Mesenchymal stem cell (in vitro differentiated cells and primary cell): Measurements from ENCODE around the gene CERS6.
"Not testable (repeated sequence)": the region's sequence is repeated elsewhere in the genome, so short reads cannot be mapped to it uniquely, and the experiment has no call there.

Source experiments
- DNase-seq: peaks from one replicate; pipeline ENCODE4 v3.0.0-alpha.2; 2013
- H2AFZ ChIP-seq: one replicate; pipeline ENCODE4 v1.6.1; 2013; ENCODE audit warnings: low read depth, mild to moderate bottlenecking, control low read depth, inconsistent platforms, low read length, moderate library complexity
- H2AK5ac ChIP-seq: 2 replicates; pipeline ENCODE4 v1.6.1; 2013; ENCODE audit warnings: low read length, moderate library complexity, mild to moderate bottlenecking, inconsistent platforms; ENCODE audit not compliant: severe bottlenecking
- H2BK120ac ChIP-seq: one replicate; pipeline ENCODE4 v1.6.1; 2013; ENCODE audit warnings: low read depth, mild to moderate bottlenecking, inconsistent platforms, low read length, moderate library complexity
- H2BK12ac ChIP-seq, 2 experiments: one replicate each; pipeline ENCODE4 v1.6.1; 2013; ENCODE audit warnings: inconsistent platforms in 2 of 2, low read length in 2 of 2, mild to moderate bottlenecking in 2 of 2, moderate library complexity in 2 of 2, control low read depth in 1 of 2
- H2BK15ac ChIP-seq: one replicate; pipeline ENCODE4 v1.6.1; 2013; ENCODE audit warnings: mild to moderate bottlenecking, low read depth, inconsistent platforms; ENCODE audit not compliant: poor library complexity, severe bottlenecking
- H2BK5ac ChIP-seq: 2 replicates; pipeline ENCODE4 v1.6.1; 2013; ENCODE audit warnings: low read depth, mild to moderate bottlenecking, low read length, control low read depth, inconsistent platforms; ENCODE audit not compliant: poor library complexity, severe bottlenecking
- H3K14ac ChIP-seq, 2 experiments: one replicate each; pipeline ENCODE4 v1.6.1; 2013; ENCODE audit warnings: inconsistent platforms in 2 of 2, low read length in 2 of 2, control low read depth in 1 of 2, mild to moderate bottlenecking in 1 of 2, moderate library complexity in 1 of 2
- H3K18ac ChIP-seq, 2 experiments: one replicate each; pipeline ENCODE4 v1.6.1; 2013; ENCODE audit warnings: inconsistent platforms in 2 of 2, low read length in 2 of 2, control low read depth in 1 of 2, low read depth in 1 of 2, mild to moderate bottlenecking in 1 of 2
- H3K23ac ChIP-seq, 2 experiments: one replicate each; pipeline ENCODE4 v1.6.1; 2013; ENCODE audit warnings: inconsistent platforms in 2 of 2, low read length in 2 of 2, mild to moderate bottlenecking in 2 of 2, moderate library complexity in 2 of 2, control low read depth in 1 of 2
- H3K27ac ChIP-seq: 2 replicates; pipeline ENCODE4 v1.5.1; 2013; ENCODE audit warnings: mild to moderate bottlenecking, moderate library complexity, low read length, control low read depth, inconsistent platforms; ENCODE audit not compliant: poor library complexity, severe bottlenecking
- H3K27me3 ChIP-seq, 2 experiments: 2 replicates each; pipeline versions ENCODE4 v1.6.1 to v1.7.0; 2013; ENCODE audit warnings: low read length in 2 of 2, mild to moderate bottlenecking in 2 of 2, moderate library complexity in 2 of 2, control low read depth in 1 of 2, inconsistent platforms in 1 of 2; ENCODE audit not compliant: control insufficient read depth in 1 of 2, insufficient read depth in 1 of 2
- H3K36me3 ChIP-seq, 2 experiments: 2 replicates each; pipeline versions ENCODE4 v1.6.1 to v1.7.0; 2013; ENCODE audit warnings: low read length in 2 of 2, control low read depth in 1 of 2, inconsistent platforms in 1 of 2, low read depth in 1 of 2, mild to moderate bottlenecking in 1 of 2; ENCODE audit not compliant: insufficient read depth in 2 of 2, control insufficient read depth in 1 of 2
- H3K4ac ChIP-seq, 2 experiments: one replicate each; pipeline ENCODE4 v1.6.1; 2013; ENCODE audit warnings: inconsistent platforms in 2 of 2, low read length in 2 of 2, mild to moderate bottlenecking in 2 of 2, moderate library complexity in 2 of 2, control low read depth in 1 of 2, low read depth in 1 of 2
- H3K4me1 ChIP-seq: 2 replicates; pipeline ENCODE4 v1.6.1; 2013; ENCODE audit warnings: low read depth, low read length, control low read depth; ENCODE audit not compliant: control insufficient read depth, insufficient read depth
- H3K4me2 ChIP-seq: 2 replicates; pipeline ENCODE4 v1.6.1; 2013; ENCODE audit warnings: low read length, mild to moderate bottlenecking, inconsistent platforms; ENCODE audit not compliant: poor library complexity, severe bottlenecking
- H3K4me3 ChIP-seq, 2 experiments: 2 replicates each; pipeline versions ENCODE4 v1.5.1 to v1.7.0; 2013; ENCODE audit warnings: low read length in 2 of 2, mild to moderate bottlenecking in 2 of 2, control low read depth in 1 of 2, low read depth in 1 of 2; ENCODE audit not compliant: insufficient read depth in 1 of 2
- H3K79me1 ChIP-seq: replicated peaks from 2 replicates; pipeline ENCODE4 v1.6.1; 2013; ENCODE audit warnings: mild to moderate bottlenecking, control low read depth, low read length, inconsistent platforms; ENCODE audit not compliant: poor library complexity, severe bottlenecking
- H3K9ac ChIP-seq: 2 replicates; pipeline ENCODE4 v1.7.0; 2013; ENCODE audit warnings: mild to moderate bottlenecking, low read length, moderate library complexity
- H3K9me3 ChIP-seq: 2 replicates; pipeline ENCODE4 v1.7.0; 2013; ENCODE audit warnings: mild to moderate bottlenecking, low read length; ENCODE audit not compliant: control insufficient read depth
- H4K8ac ChIP-seq: one replicate; pipeline ENCODE4 v1.6.1; 2013; ENCODE audit warnings: inconsistent platforms, mild to moderate bottlenecking, low read length, moderate library complexity
- H4K91ac ChIP-seq: one replicate; pipeline ENCODE4 v1.6.1; 2013; ENCODE audit warnings: mild to moderate bottlenecking, low read length, inconsistent platforms
- WGBS: methylation state at CpG from one replicate; pipeline ENCODE4 v1.1.7; 2013; ENCODE audit warnings: mixed read lengths; 5-methylcytosine and 5-hydroxymethylcytosine counted together

The CERS6 gene

GRCh38 chr2:168664715-168665114, 208.6 kb downstream of the CERS6 start:
- H3K4me3 ChIP-seq, H3K36me3 ChIP-seq, H4K91ac ChIP-seq, H2AFZ ChIP-seq, H3K4ac ChIP-seq, H3K4me1 ChIP-seq, H2BK5ac ChIP-seq, H3K9me3 ChIP-seq, H3K79me1 ChIP-seq, H2AK5ac ChIP-seq, H3K27me3 ChIP-seq, H3K23ac ChIP-seq, H2BK15ac ChIP-seq, H3K14ac ChIP-seq, H3K4me2 ChIP-seq, DNase-seq, H2BK12ac ChIP-seq, H3K27ac ChIP-seq, H3K9ac ChIP-seq, H3K18ac ChIP-seq, H4K8ac ChIP-seq, H2BK120ac ChIP-seq: not testable (repeated sequence)
- WGBS: 92% methylated on average over 3 of the region's 3 CpGs

GRCh38 chr2:168666339-168666738, 210.3 kb downstream of the CERS6 start:
- no peak overlapping the region for H3K23ac ChIP-seq
- WGBS: 91% methylated on average over 1 of the region's 1 CpG
- H3K4me2 ChIP-seq: no peak overlapping the region
- no peak overlapping the region for H2BK120ac ChIP-seq
- H3K27me3 ChIP-seq: no peaks in the 10 kb centered on the region
- no peak overlapping the region for H4K91ac ChIP-seq
- H3K9ac ChIP-seq: no peak overlapping the region
- H3K36me3 ChIP-seq: no peaks in the 10 kb centered on the region
- H3K4me3 ChIP-seq: no peak overlapping the region
- no peak overlapping the region for H3K4ac ChIP-seq
- DNase-seq: no peak
- H3K27ac ChIP-seq: no peak overlapping the region
- H2BK5ac ChIP-seq: no peak overlapping the region
- H3K18ac ChIP-seq: no peak overlapping the region
- H3K79me1 ChIP-seq: peaks cover 4% of the 10 kb centered on the region
- H2BK12ac ChIP-seq: no peak overlapping the region
- no peak overlapping the region for H3K14ac ChIP-seq
- no peak overlapping the region for H4K8ac ChIP-seq
- no peak overlapping the region for H2AFZ ChIP-seq
- H2AK5ac ChIP-seq: no peak overlapping the region
- no peaks in the 10 kb centered on the region for H3K9me3 ChIP-seq
- H3K4me1 ChIP-seq: peaks cover 6% of the 10 kb centered on the region
- H2BK15ac ChIP-seq: no peak overlapping the region

GRCh38 chr2:168667156-168667555, 211.1 kb downstream of the CERS6 start:
- no peak overlapping the region for H3K9ac ChIP-seq
- H3K36me3 ChIP-seq: no peaks in the 10 kb centered on the region
- H3K27me3 ChIP-seq: no peaks in the 10 kb centered on the region
- peaks cover 6% of the 10 kb centered on the region for H3K4me1 ChIP-seq
- H3K27ac ChIP-seq: no peak overlapping the region
- H3K23ac ChIP-seq: no peak overlapping the region
- peaks cover 4% of the 10 kb centered on the region for H3K79me1 ChIP-seq
- no peak overlapping the region for H2BK5ac ChIP-seq
- no peak overlapping the region for H2BK12ac ChIP-seq
- no peak overlapping the region for H3K18ac ChIP-seq
- no peak overlapping the region for H3K4me2 ChIP-seq
- H3K14ac ChIP-seq: no peak overlapping the region
- no peak overlapping the region for H2AFZ ChIP-seq
- H2AK5ac ChIP-seq: no peak overlapping the region
- no peak overlapping the region for H4K8ac ChIP-seq
- no peak overlapping the region for H2BK15ac ChIP-seq
- 96% methylated on average over 3 of the region's 3 CpGs for WGBS
- no peak overlapping the region for H2BK120ac ChIP-seq
- DNase-seq: no peak
- H3K4ac ChIP-seq: no peak overlapping the region
- H3K4me3 ChIP-seq: no peak overlapping the region
- no peaks in the 10 kb centered on the region for H3K9me3 ChIP-seq
- no peak overlapping the region for H4K91ac ChIP-seq

- Histone ChIP-seq H3K4me3 (no peak overlapping the region), H3K4me1 (no peaks in the 10 kb centered on the region), H3K9ac (no peak overlapping the region), H4K8ac (no peak overlapping the region), H2BK12ac (no peak overlapping the region), H3K14ac (no peak overlapping the region), H3K9me3 (no peaks in the 10 kb centered on the region), H2AK5ac (no peak overlapping the region), H2BK5ac (no peak overlapping the region), H2BK15ac (no peak overlapping the region), H3K18ac (no peak overlapping the region), H4K91ac (no peak overlapping the region), H2BK120ac (no peak overlapping the region), H3K4me2 (no peak overlapping the region), H3K27ac (no peak overlapping the region), H3K27me3 (no peaks in the 10 kb centered on the region), H3K23ac (no peak overlapping the region), H3K4ac (no peak overlapping the region), H3K79me1 (peaks cover 4% of the 10 kb centered on the region), H3K36me3 (no peaks in the 10 kb centered on the region), H2AFZ (no peak overlapping the region)
- no peak for DNase-seq
These were observed 213.1 kb downstream of the CERS6 start for GRCh38 chr2:168669151-168669550.
